ENCODE results near the gene GRIN3B. TPM values are rescaled to one million over a fixed set of nuclear protein-coding genes. Genes with fewer than 3 reads are reported as not detected.

Gene GRIN3B
- total and polyA plus RNA-seq, 9 of the 15 experiments (the other 6 are each of a cell fraction or from before 2014, with no cell fraction given): 0.06 to 0.95 (median 0.19) TPM; not detected in 6

DNA sequence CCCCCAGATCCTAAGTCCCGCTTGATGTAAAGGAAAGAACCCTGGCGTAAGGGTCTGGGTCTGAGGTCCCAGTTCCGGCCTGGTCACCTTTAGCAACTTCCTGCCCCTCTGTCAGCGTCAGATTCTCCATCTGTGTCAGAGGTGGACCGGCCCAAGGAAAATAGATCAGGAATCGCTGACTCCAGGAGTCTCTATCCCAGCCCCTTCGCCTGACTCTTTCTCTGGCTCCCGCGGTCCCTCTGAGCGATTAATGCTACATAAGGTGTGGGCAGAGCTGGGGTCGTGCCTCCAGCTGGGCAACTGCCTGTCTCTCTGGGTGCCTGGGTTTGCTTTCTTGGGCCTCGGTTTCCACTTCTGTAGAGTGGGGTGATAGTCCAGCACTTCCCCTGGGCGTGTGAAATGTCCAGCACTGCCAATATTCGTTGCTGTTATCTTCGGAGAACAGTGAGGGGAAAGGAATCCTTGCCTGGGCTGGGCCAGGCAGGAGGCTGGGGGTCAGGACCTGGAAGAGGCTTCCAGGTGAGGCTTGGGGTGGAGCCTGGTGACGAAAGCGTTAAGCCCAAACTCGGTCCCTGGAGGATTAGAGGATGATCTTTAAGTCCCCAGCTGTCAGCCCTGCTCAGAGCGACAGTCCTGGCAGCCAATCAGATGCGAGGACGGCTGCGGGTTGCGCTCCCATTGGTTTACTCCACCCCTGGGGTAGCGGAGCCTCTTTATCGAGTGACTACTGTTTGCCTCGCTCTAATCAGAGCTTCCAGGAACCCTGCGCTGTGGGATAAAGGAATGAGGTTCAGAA, 40.5 kb downstream of the GRIN3B start (continued):
- TF ChIP-seq, protein P1, sequence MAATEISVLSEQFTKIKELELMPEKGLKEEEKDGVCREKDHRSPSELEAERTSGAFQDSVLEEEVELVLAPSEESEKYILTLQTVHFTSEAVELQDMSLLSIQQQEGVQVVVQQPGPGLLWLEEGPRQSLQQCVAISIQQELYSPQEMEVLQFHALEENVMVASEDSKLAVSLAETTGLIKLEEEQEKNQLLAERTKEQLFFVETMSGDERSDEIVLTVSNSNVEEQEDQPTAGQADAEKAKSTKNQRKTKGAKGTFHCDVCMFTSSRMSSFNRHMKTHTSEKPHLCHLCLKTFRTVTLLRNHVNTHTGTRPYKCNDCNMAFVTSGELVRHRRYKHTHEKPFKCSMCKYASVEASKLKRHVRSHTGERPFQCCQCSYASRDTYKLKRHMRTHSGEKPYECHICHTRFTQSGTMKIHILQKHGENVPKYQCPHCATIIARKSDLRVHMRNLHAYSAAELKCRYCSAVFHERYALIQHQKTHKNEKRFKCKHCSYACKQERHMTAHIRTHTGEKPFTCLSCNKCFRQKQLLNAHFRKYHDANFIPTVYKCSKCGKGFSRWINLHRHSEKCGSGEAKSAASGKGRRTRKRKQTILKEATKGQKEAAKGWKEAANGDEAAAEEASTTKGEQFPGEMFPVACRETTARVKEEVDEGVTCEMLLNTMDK (IDR thresholded peaks at IDR 0.05; ENCODE audit: borderline replicate concordance, insufficient read depth, low read depth, low read length, poor library complexity, severe bottlenecking): no peak
- TF ChIP-seq, protein P2, sequence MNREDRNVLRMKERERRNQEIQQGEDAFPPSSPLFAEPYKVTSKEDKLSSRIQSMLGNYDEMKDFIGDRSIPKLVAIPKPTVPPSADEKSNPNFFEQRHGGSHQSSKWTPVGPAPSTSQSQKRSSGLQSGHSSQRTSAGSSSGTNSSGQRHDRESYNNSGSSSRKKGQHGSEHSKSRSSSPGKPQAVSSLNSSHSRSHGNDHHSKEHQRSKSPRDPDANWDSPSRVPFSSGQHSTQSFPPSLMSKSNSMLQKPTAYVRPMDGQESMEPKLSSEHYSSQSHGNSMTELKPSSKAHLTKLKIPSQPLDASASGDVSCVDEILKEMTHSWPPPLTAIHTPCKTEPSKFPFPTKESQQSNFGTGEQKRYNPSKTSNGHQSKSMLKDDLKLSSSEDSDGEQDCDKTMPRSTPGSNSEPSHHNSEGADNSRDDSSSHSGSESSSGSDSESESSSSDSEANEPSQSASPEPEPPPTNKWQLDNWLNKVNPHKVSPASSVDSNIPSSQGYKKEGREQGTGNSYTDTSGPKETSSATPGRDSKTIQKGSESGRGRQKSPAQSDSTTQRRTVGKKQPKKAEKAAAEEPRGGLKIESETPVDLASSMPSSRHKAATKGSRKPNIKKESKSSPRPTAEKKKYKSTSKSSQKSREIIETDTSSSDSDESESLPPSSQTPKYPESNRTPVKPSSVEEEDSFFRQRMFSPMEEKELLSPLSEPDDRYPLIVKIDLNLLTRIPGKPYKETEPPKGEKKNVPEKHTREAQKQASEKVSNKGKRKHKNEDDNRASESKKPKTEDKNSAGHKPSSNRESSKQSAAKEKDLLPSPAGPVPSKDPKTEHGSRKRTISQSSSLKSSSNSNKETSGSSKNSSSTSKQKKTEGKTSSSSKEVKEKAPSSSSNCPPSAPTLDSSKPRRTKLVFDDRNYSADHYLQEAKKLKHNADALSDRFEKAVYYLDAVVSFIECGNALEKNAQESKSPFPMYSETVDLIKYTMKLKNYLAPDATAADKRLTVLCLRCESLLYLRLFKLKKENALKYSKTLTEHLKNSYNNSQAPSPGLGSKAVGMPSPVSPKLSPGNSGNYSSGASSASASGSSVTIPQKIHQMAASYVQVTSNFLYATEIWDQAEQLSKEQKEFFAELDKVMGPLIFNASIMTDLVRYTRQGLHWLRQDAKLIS (CRISPR knock-in tag; IDR thresholded peaks at IDR 0.05): 0 out of 2 replicates have a peak, but pooled peaks have one; percentile 42
- TF ChIP-seq SMARCE1 (IDR thresholded peaks at IDR 0.05): no peak; the same call in 1 of the 2 replicates
- no peak for TF ChIP-seq SRSF9 (IDR thresholded peaks at IDR 0.05; ENCODE audit: borderline replicate concordance, low read depth, low read length)
- TF ChIP-seq, protein P3, sequence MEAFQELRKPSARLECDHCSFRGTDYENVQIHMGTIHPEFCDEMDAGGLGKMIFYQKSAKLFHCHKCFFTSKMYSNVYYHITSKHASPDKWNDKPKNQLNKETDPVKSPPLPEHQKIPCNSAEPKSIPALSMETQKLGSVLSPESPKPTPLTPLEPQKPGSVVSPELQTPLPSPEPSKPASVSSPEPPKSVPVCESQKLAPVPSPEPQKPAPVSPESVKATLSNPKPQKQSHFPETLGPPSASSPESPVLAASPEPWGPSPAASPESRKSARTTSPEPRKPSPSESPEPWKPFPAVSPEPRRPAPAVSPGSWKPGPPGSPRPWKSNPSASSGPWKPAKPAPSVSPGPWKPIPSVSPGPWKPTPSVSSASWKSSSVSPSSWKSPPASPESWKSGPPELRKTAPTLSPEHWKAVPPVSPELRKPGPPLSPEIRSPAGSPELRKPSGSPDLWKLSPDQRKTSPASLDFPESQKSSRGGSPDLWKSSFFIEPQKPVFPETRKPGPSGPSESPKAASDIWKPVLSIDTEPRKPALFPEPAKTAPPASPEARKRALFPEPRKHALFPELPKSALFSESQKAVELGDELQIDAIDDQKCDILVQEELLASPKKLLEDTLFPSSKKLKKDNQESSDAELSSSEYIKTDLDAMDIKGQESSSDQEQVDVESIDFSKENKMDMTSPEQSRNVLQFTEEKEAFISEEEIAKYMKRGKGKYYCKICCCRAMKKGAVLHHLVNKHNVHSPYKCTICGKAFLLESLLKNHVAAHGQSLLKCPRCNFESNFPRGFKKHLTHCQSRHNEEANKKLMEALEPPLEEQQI (IDR thresholded peaks at IDR 0.05): no peak
- peak; percentile 73 for TF ChIP-seq NCOA4 (IDR thresholded peaks at IDR 0.05; ENCODE audit: partially characterized antibody)
- no peak for TF ChIP-seq ZNF77 (CRISPR knock-in tag; IDR thresholded peaks at IDR 0.05)
- TF ChIP-seq ZNF121 (CRISPR knock-in tag; conservative IDR thresholded peaks at IDR 0.05): no peak
- no peak for TF ChIP-seq HNRNPK (IDR thresholded peaks at IDR 0.05; ENCODE audit: low read depth, low read length, poor library complexity, severe bottlenecking)
- TF ChIP-seq L3MBTL2 (IDR thresholded peaks at IDR 0.05): no peak
- peak; percentile 80 for TF ChIP-seq NCOR1 (IDR thresholded peaks at IDR 0.05)
- TF ChIP-seq, protein P4, sequence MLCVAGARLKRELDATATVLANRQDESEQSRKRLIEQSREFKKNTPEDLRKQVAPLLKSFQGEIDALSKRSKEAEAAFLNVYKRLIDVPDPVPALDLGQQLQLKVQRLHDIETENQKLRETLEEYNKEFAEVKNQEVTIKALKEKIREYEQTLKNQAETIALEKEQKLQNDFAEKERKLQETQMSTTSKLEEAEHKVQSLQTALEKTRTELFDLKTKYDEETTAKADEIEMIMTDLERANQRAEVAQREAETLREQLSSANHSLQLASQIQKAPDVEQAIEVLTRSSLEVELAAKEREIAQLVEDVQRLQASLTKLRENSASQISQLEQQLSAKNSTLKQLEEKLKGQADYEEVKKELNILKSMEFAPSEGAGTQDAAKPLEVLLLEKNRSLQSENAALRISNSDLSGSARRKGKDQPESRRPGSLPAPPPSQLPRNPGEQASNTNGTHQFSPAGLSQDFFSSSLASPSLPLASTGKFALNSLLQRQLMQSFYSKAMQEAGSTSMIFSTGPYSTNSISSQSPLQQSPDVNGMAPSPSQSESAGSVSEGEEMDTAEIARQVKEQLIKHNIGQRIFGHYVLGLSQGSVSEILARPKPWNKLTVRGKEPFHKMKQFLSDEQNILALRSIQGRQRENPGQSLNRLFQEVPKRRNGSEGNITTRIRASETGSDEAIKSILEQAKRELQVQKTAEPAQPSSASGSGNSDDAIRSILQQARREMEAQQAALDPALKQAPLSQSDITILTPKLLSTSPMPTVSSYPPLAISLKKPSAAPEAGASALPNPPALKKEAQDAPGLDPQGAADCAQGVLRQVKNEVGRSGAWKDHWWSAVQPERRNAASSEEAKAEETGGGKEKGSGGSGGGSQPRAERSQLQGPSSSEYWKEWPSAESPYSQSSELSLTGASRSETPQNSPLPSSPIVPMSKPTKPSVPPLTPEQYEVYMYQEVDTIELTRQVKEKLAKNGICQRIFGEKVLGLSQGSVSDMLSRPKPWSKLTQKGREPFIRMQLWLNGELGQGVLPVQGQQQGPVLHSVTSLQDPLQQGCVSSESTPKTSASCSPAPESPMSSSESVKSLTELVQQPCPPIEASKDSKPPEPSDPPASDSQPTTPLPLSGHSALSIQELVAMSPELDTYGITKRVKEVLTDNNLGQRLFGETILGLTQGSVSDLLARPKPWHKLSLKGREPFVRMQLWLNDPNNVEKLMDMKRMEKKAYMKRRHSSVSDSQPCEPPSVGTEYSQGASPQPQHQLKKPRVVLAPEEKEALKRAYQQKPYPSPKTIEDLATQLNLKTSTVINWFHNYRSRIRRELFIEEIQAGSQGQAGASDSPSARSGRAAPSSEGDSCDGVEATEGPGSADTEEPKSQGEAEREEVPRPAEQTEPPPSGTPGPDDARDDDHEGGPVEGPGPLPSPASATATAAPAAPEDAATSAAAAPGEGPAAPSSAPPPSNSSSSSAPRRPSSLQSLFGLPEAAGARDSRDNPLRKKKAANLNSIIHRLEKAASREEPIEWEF (CRISPR knock-in tag; IDR thresholded peaks at IDR 0.05): no peak
- no peak for TF ChIP-seq ESRRB (CRISPR knock-in tag; IDR thresholded peaks at IDR 0.05; ENCODE audit: borderline replicate concordance)

Data from K562 (cell line).